ENCODE results near the gene SPATS2L.

SPATS2L gene

DNA sequence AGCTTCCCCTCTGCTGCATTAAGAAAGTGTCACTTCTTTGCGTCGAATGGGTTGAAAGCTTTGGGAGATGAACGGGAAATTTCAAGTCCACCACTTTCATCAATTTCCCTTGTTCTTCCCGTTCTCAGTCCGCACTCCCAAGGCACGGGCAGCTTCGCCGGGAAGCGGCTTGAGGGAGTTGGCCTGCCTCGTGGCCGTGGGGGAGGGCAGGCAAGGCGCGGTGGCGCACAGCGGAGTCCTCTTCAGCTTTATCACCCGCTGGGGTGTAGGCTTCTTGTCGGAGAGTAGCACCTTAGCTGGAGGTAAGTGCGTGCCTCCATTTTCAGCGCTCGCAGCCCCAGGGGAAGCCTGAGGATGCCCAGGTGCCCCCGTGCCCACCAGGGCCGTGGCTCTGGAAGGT is 183.5 kb downstream of the SPATS2L start:
- Histone ChIP-seq H3K4me3 (replicated peaks; ENCODE audit: low read depth, low read length) (no peak overlapping the region), H3K36me3 (ENCODE audit: control insufficient read depth, insufficient read depth, low read length) (peaks cover 7% of the 10 kb centered on the region), H3K27me3 (replicated peaks; ENCODE audit: control insufficient read depth, insufficient read depth, low read length) (no peaks in the 10 kb centered on the region)
- no peak for DNase-seq (ENCODE audit: extremely low read depth, insufficient read length)
- TF ChIP-seq CTCF (IDR thresholded peaks at IDR 0.05; ENCODE audit: insufficient read depth, low read length, poor library complexity, severe bottlenecking), result no peak

- no peak for DNase-seq (ENCODE audit: extremely low read depth, insufficient read length)
- TF ChIP-seq CTCF (IDR thresholded peaks at IDR 0.05; ENCODE audit: insufficient read depth, low read length, poor library complexity, severe bottlenecking), result no peak
- Histone ChIP-seq H3K27me3 (replicated peaks; ENCODE audit: control insufficient read depth, insufficient read depth, low read length) (no peaks in the 10 kb centered on the region), H3K4me3 (replicated peaks; ENCODE audit: low read depth, low read length) (no peak overlapping the region), H3K36me3 (ENCODE audit: control insufficient read depth, insufficient read depth, low read length) (peaks cover 7% of the 10 kb centered on the region)
These were observed 186.2 kb downstream of the SPATS2L start for GRCh38 chr2:200492656-200493055.

GRCh38 chr2:200494048-200494447 is 187.6 kb downstream of the SPATS2L start:
- H3K36me3 ChIP-seq (ENCODE audit: control insufficient read depth, insufficient read depth, low read length), result peaks cover 7% of the 10 kb centered on the region
- no peak for TF ChIP-seq CTCF (IDR thresholded peaks at IDR 0.05; ENCODE audit: insufficient read depth, low read length, poor library complexity, severe bottlenecking)
- H3K4me3 ChIP-seq (replicated peaks; ENCODE audit: low read depth, low read length), result no peak overlapping the region
- H3K27me3 ChIP-seq (replicated peaks; ENCODE audit: control insufficient read depth, insufficient read depth, low read length), result no peaks in the 10 kb centered on the region
- no peak for DNase-seq (ENCODE audit: extremely low read depth, insufficient read length)

DNA sequence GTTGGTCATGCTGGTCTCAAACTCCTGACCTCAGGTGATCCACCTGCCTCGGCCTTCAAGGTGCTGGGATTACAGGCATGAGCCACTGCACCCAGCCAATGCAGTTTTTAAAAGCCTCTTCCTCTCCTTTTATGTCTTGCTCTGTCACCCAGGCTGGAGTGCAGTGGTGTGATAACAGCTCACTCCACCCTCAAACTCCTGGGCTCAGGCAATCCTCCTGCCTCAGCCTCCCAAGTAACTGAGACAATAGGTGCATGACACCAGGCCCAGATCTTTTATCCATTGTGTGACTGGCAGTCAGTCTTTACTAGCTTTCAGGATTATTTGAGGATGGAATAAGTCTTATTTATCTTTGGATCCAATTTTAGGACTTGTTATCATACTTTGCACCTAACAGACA is 190.2 kb downstream of the SPATS2L start:
- H3K36me3 ChIP-seq (ENCODE audit: control insufficient read depth, insufficient read depth, low read length), result peaks cover 2% of the 10 kb centered on the region
- no peak for TF ChIP-seq CTCF (IDR thresholded peaks at IDR 0.05; ENCODE audit: insufficient read depth, low read length, poor library complexity, severe bottlenecking)
- no peaks in the 10 kb centered on the region for H3K27me3 ChIP-seq (replicated peaks; ENCODE audit: control insufficient read depth, insufficient read depth, low read length)
- no peak for DNase-seq (ENCODE audit: extremely low read depth, insufficient read length)
- no peak overlapping the region for H3K4me3 ChIP-seq (replicated peaks; ENCODE audit: low read depth, low read length)

DNA sequence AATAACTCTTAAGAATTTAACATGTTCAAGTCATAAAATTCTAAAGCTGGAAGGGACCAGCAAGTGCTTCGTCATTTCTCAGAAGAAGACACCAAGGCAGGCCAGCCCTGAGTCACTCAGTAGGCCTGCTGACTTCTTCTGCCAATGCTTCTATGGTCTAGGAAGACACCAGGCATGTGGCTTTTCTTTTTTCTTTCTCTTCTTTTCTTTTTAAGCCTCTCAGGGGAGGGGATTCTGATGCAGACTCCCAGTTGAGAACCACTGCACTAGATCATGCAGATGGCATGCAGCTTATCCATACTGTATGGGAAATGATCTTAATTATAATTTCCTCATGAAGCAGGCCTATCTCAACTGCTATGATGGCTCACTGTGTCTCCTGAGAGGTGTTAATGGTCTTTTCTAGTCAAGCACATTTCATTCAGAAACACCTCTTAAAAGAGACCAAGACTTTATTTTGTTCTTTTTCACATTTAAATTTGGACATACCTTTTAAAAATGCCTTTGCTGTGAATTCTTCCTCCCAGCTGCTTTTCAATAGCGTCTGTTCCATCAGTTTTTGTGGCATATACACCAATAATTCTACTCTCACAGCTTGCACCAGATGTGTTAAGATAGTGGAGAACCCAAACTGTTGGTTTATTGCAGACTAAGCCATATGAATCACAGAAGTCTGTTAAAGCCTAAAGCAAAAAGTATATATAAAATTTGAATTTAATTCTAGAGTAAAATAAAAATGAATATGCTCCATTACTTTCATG is 192.1 kb downstream of the SPATS2L start:
- H3K4me3 ChIP-seq (replicated peaks; ENCODE audit: low read depth, low read length), result no peak overlapping the region
- no peaks in the 10 kb centered on the region; the same call in 1 of the 2 replicates for H3K36me3 ChIP-seq (ENCODE audit: control insufficient read depth, insufficient read depth, low read length)
- H3K27me3 ChIP-seq (replicated peaks; ENCODE audit: control insufficient read depth, insufficient read depth, low read length), result no peaks in the 10 kb centered on the region
- TF ChIP-seq CTCF (IDR thresholded peaks at IDR 0.05; ENCODE audit: insufficient read depth, low read length, poor library complexity, severe bottlenecking), result no peak
- no peak for DNase-seq (ENCODE audit: extremely low read depth, insufficient read length)

All from GM06990 (cell line).